SK-N-SH treated with all-trans-retinoic acid at 6 μM for 48 hours (cell line): ENCODE results near the gene OXLD1.

ENCODE experiments used
- ATAC-seq: fragments of 200-7000 bp; cut with Tn5 transposase; 3 replicates; pipeline ENCODE4 v1.9.1; 2020; ENCODE audit warnings: mild to moderate bottlenecking, moderate library complexity
- BACH2 ChIP-seq: fragments of 250-450 bp; sonication (Bioruptor Pico); IDR thresholded peaks from 2 replicates; pipeline ENCODE4 v1.9.0; 2021; ENCODE audit warnings: mild to moderate bottlenecking, borderline replicate concordance
- CREB5 ChIP-seq: fragments of 250-450 bp; sonication (Bioruptor Pico); IDR thresholded peaks from 2 replicates; pipeline ENCODE4 v1.5.1; 2020; ENCODE audit warnings: low read depth, mild to moderate bottlenecking, moderate library complexity
- CSDC2 ChIP-seq: fragments of 250-450 bp; sonication (Bioruptor Pico); IDR thresholded peaks from 2 replicates; pipeline ENCODE4 v1.5.0; 2020; ENCODE audit warnings: mild to moderate bottlenecking, moderate library complexity
- CSRNP3 ChIP-seq: fragments of 250-450 bp; sonication (Bioruptor Pico); IDR thresholded peaks from 2 replicates; pipeline ENCODE4 v1.5.1; 2021; ENCODE audit warnings: mild to moderate bottlenecking, moderate library complexity
- ESRRG ChIP-seq: fragments of 250-450 bp; sonication (Bioruptor Pico); IDR thresholded peaks from 2 replicates; pipeline ENCODE4 v1.6.1; 2021; ENCODE audit warnings: mild to moderate bottlenecking
- GLIS3 ChIP-seq: fragments of 250-450 bp; sonication (Bioruptor Pico); IDR thresholded peaks from 2 replicates; pipeline ENCODE4 v1.5.0; 2020; ENCODE audit warnings: mild to moderate bottlenecking, moderate library complexity
- ISL1 ChIP-seq: fragments of 250-450 bp; sonication (Bioruptor Pico); IDR thresholded peaks from 2 replicates; pipeline ENCODE4 v2.1.2; 2022; ENCODE audit warnings: mild to moderate bottlenecking, moderate library complexity
- OSR1 ChIP-seq: fragments of 250-450 bp; sonication (Bioruptor Pico); IDR thresholded peaks from 2 replicates; pipeline ENCODE4 v1.8.0; 2022; ENCODE audit warnings: moderate library complexity, mild to moderate bottlenecking, inconsistent platforms
- PATZ1 ChIP-seq: fragments of 250-450 bp; sonication (Bioruptor Pico); IDR thresholded peaks from 2 replicates; pipeline ENCODE4 v1.8.0; 2020; ENCODE audit warnings: mild to moderate bottlenecking, moderate library complexity, borderline replicate concordance
- PPARA ChIP-seq: fragments of 250-450 bp; sonication (Bioruptor Pico); IDR thresholded peaks from 2 replicates; pipeline ENCODE4 v1.5.0; 2020; ENCODE audit warnings: mild to moderate bottlenecking, borderline replicate concordance
- RARB ChIP-seq: fragments of 250-450 bp; sonication (Bioruptor Pico); IDR thresholded peaks from 2 replicates; pipeline ENCODE4 v1.8.0; 2021; ENCODE audit warnings: mild to moderate bottlenecking, moderate library complexity
- SNAI2 ChIP-seq: fragments of 250-450 bp; sonication (Bioruptor Pico); IDR thresholded peaks from 2 replicates; pipeline ENCODE4 v1.5.0; 2020; ENCODE audit warnings: mild to moderate bottlenecking, moderate library complexity
- TCF4 ChIP-seq: fragments of 250-450 bp; sonication (Bioruptor Pico); IDR thresholded peaks from 2 replicates; pipeline ENCODE4 v1.8.0; 2021; ENCODE audit warnings: mild to moderate bottlenecking, moderate library complexity, borderline replicate concordance
- TOX ChIP-seq: fragments of 250-450 bp; sonication (Bioruptor Pico); IDR thresholded peaks from 2 replicates; pipeline ENCODE4 v1.8.0; 2021; ENCODE audit warnings: mild to moderate bottlenecking, moderate library complexity, borderline replicate concordance
- TSHZ2 ChIP-seq: fragments of 250-450 bp; sonication (Bioruptor Pico); IDR thresholded peaks from 2 replicates; pipeline ENCODE4 v1.5.0; 2020; ENCODE audit warnings: mild to moderate bottlenecking, moderate library complexity
- ZC3H10 ChIP-seq: fragments of 250-450 bp; sonication (Bioruptor Pico); IDR thresholded peaks from 2 replicates; pipeline ENCODE4 v1.5.1; 2021; ENCODE audit warnings: mild to moderate bottlenecking, moderate library complexity
- ZFP3 ChIP-seq: fragments of 250-450 bp; sonication (Bioruptor Pico); IDR thresholded peaks from 2 replicates; pipeline ENCODE4 v1.5.0; 2020; ENCODE audit warnings: mild to moderate bottlenecking, moderate library complexity
- ZFP30 ChIP-seq: fragments of 450-650 bp; formaldehyde crosslinking; IDR thresholded peaks from 2 replicates; pipeline ENCODE4 v1.5.0; 2022; ENCODE audit warnings: mild to moderate bottlenecking, moderate library complexity
- ZNF70 ChIP-seq: fragments of 450-650 bp; formaldehyde crosslinking; IDR thresholded peaks from 2 replicates; pipeline ENCODE4 v1.5.0; 2020; ENCODE audit warnings: mild to moderate bottlenecking, moderate library complexity
- ZNF8 ChIP-seq: fragments of 450-650 bp; formaldehyde crosslinking; IDR thresholded peaks from 2 replicates; pipeline ENCODE4 v1.5.0; 2020; ENCODE audit warnings: mild to moderate bottlenecking, moderate library complexity

OXLD1 gene

GRCh38 chr17:81682565-81683207, 16.3 kb upstream of the OXLD1 start:
- peak; percentile 5 for ATAC-seq
- no peak for TF ChIP-seq OSR1 (CRISPR knock-in tag)
- peak; percentile 94 for TF ChIP-seq ZNF8 (CRISPR knock-in tag)

GRCh38 chr17:81681672-81682071, 15.3 kb upstream of the OXLD1 start:
- ATAC-seq = no peak

GRCh38 chr17:81680150-81680549, 13.7 kb upstream of the OXLD1 start:
- no peak for ATAC-seq
- TF ChIP-seq ESRRG (CRISPR knock-in tag) (no peak), SNAI2 (CRISPR knock-in tag) (no peak), ZFP30 (CRISPR knock-in tag) (no peak), RARB (CRISPR knock-in tag) (no peak), CSDC2 (CRISPR knock-in tag) (no peak), PATZ1 (CRISPR knock-in tag) (no peak), OSR1 (CRISPR knock-in tag) (no peak), PPARA (no peak), ZNF70 (no peak), ISL1 (CRISPR knock-in tag) (no peak)

More at GRCh38 chr17:81681672-81682071, 15.3 kb upstream of the OXLD1 start:
- TF ChIP-seq ISL1 (CRISPR knock-in tag) (no peak), BACH2 (CRISPR knock-in tag) (no peak), CREB5 (CRISPR knock-in tag) (no peak), ZNF8 (CRISPR knock-in tag) (no peak)
- TF ChIP-seq, all 23 proteins: peak for 0

- TF ChIP-seq OSR1 (CRISPR knock-in tag) = no peak
- no peak for TF ChIP-seq BACH2 (CRISPR knock-in tag)
- no peak for TF ChIP-seq TOX
- TF ChIP-seq TCF4 (CRISPR knock-in tag) = no peak
- peak; percentile 16; the same call in 2 of the 3 replicates for ATAC-seq
Observed at GRCh38 chr17:81676906-81677305, 10.5 kb upstream of the OXLD1 start.

- peak; percentile 50 for ATAC-seq
Observed at GRCh38 chr17:81675515-81676221, 9.3 kb upstream of the OXLD1 start.

GRCh38 chr17:81673561-81674258, 7.3 kb upstream of the OXLD1 start:
- TF ChIP-seq BACH2 (CRISPR knock-in tag) = no peak
- no peak for TF ChIP-seq TSHZ2
- TF ChIP-seq TOX = no peak
- TF ChIP-seq CREB5 (CRISPR knock-in tag) = no peak
- no peak for TF ChIP-seq OSR1 (CRISPR knock-in tag)
- no peak for TF ChIP-seq ZFP3 (CRISPR knock-in tag)
- no peak for TF ChIP-seq GLIS3 (CRISPR knock-in tag)
- TF ChIP-seq ZC3H10 (CRISPR knock-in tag) = no peak
- TF ChIP-seq RARB (CRISPR knock-in tag) = no peak
- TF ChIP-seq CSRNP3 (CRISPR knock-in tag) = no peak
- TF ChIP-seq, all 23 proteins: peak for 0
- no peak for ATAC-seq
